HUDEP-2 (cell line): ENCODE data around the gene SIRT7.

Source experiments
- DNase-seq, 76 experiments: peaks; one replicate each; lab custom pipeline; 2025; ENCODE audit not compliant: unreplicated experiment in 76 of 76; lab: John Stamatoyannopoulos, UW

The SIRT7 gene

GRCh38 chr17:81917565-81918332 is at the start of gene SIRT7:
Gene SIRT7 (minus strand): TSS chr17:81918176. CDS start chr17:81918131, 45 bp downstream.
- peak in 72 of 76 experiments; percentile 13 to 88 (median 66) for DNase-seq

- DNase-seq, result no peak
These were observed 49.2 kb upstream of the SIRT7 start for GRCh38 chr17:81967244-81967532.

- no peak for DNase-seq
These were observed 48.6 kb upstream of the SIRT7 start for GRCh38 chr17:81966343-81967243.

GRCh38 chr17:81964081-81964849 is 46.3 kb upstream of the SIRT7 start:
- DNase-seq, result no peak

- no peak for DNase-seq
These were observed 44.8 kb upstream of the SIRT7 start for GRCh38 chr17:81962499-81963441.

- DNase-seq, result no peak
These were observed 43.8 kb upstream of the SIRT7 start for GRCh38 chr17:81961521-81962498.

- peak in 18 of 76 experiments; percentile 8 to 29 (median 17) for DNase-seq
These were observed 43.1 kb upstream of the SIRT7 start, which contains the start of gene NOTUM for GRCh38 chr17:81961087-81961511. Gene NOTUM (minus strand): TSS chr17:81961187. CDS start chr17:81960909, 278 bp downstream.

- peak in 1 of 76 experiments; percentile 44 for DNase-seq
These were observed 42.4 kb upstream of the SIRT7 start for GRCh38 chr17:81960130-81960958.

GRCh38 chr17:81959362-81960129 is 41.6 kb upstream of the SIRT7 start:
- DNase-seq, result peak in 54 of 76 experiments; percentile 7 to 73 (median 44)

- no peak for DNase-seq
These were observed 40.8 kb upstream of the SIRT7 start for GRCh38 chr17:81958633-81959342.

GRCh38 chr17:81957691-81958432 is 39.9 kb upstream of the SIRT7 start:
- DNase-seq, result no peak

GRCh38 chr17:81956607-81957589 is 38.9 kb upstream of the SIRT7 start:
- no peak for DNase-seq

GRCh38 chr17:81955756-81956544 is 38.0 kb upstream of the SIRT7 start:
- no peak for DNase-seq
